OCI-LY7 (cell line): ENCODE measurements around the gene ABCC3. TPM values are rescaled to one million over a fixed set of nuclear protein-coding genes. Genes with fewer than 3 reads are reported as not detected.

Experiments
- BruUV-seq: library from RNA; stranded (reverse); fragments of 400-500 nt; replicated peaks from 2 replicates; lab custom pipeline; 2021; lab: Mats Ljungman, UMichigan
- CTCF ChIA-PET: fragments of 300-600 bp; sonication (Branson Sonifier 250); formaldehyde crosslinking; loops from one replicate; lab custom pipeline; 2022; ENCODE audit warnings: antibody characterized with exemption; ENCODE audit not compliant: unreplicated experiment; lab: Charles Lee
- POLR2A ChIA-PET: fragments of 300-600 bp; sonication (Branson Sonifier 250); formaldehyde crosslinking; loops from one replicate; lab custom pipeline; 2022; ENCODE audit warnings: antibody characterized with exemption; lab: Charles Lee
- DNase-seq: peaks from one replicate; pipeline ENCODE4 v3.0.0-alpha.2; 2015; ENCODE audit warnings: low spot score
- H2AFZ ChIP-seq: fragments of 200-600 bp; sonication (generic), shearing (Covaris generic); 2 replicates; pipeline ENCODE4 v1.6.1; 2014; ENCODE audit warnings: mild to moderate bottlenecking, antibody characterized with exemption, low read length, moderate library complexity
- H3K27ac ChIP-seq: fragments of 200-600 bp; sonication (generic); 2 replicates; pipeline ENCODE4 v1.5.1; 2014; ENCODE audit warnings: mixed run types, low read depth, mild to moderate bottlenecking, moderate library complexity, low read length, inconsistent platforms; ENCODE audit not compliant: poor library complexity, severe bottlenecking
- H3K36me3 ChIP-seq: fragments of 200-600 bp; sonication (generic); 2 replicates; pipeline ENCODE4 v1.6.1; 2014; ENCODE audit warnings: mild to moderate bottlenecking, antibody characterized with exemption, low read length, moderate library complexity, mixed read lengths; ENCODE audit not compliant: insufficient read depth
- H3K4me1 ChIP-seq: fragments of 200-600 bp; sonication (generic); 2 replicates; pipeline ENCODE4 v1.5.1; 2014; ENCODE audit warnings: mild to moderate bottlenecking, low read length; ENCODE audit not compliant: insufficient read depth, poor library complexity, severe bottlenecking
- H3K4me2 ChIP-seq: fragments of 200-600 bp; sonication (generic); 2 replicates; pipeline ENCODE4 v1.6.1; 2014; ENCODE audit warnings: mild to moderate bottlenecking, low read length
- H3K4me3 ChIP-seq: fragments of 200-600 bp; sonication (generic); 2 replicates; pipeline ENCODE4 v1.5.1; 2014; ENCODE audit warnings: mild to moderate bottlenecking, low read depth, low read length; ENCODE audit not compliant: poor library complexity, severe bottlenecking
- H3K79me2 ChIP-seq: fragments of 200-600 bp; sonication (generic); 2 replicates; pipeline ENCODE4 v1.6.1; 2016; ENCODE audit warnings: low read depth, mild to moderate bottlenecking, low read length, moderate library complexity, mixed read lengths; ENCODE audit not compliant: insufficient read depth
- H3K9me2 ChIP-seq: fragments of 200-600 bp; sonication (generic); 2 replicates; pipeline ENCODE4 v1.6.1; 2016; ENCODE audit warnings: mild to moderate bottlenecking, low read length, mixed read lengths; ENCODE audit not compliant: insufficient read depth
- H3K9me3 ChIP-seq: fragments of 200-600 bp; sonication (generic); 2 replicates; pipeline ENCODE4 v1.6.1; 2014; ENCODE audit warnings: mild to moderate bottlenecking, mixed run types, low read length, mixed read lengths
- H4K20me1 ChIP-seq: fragments of 200-600 bp; sonication (generic); 2 replicates; pipeline ENCODE4 v1.6.1; 2014; ENCODE audit warnings: mild to moderate bottlenecking, antibody characterized with exemption, low read length, moderate library complexity, mixed read lengths; ENCODE audit not compliant: insufficient read depth
- EZH2phosphoT487 ChIP-seq: fragments of 200-600 bp; sonication (generic); IDR thresholded peaks from 2 replicates; pipeline ENCODE4 v1.6.1; 2018; ENCODE audit warnings: low read depth, borderline replicate concordance, mild to moderate bottlenecking, mixed run types, antibody characterized with exemption, low read length, moderate library complexity, mixed read lengths
- intact Hi-C: fragments of 100-400 bp; cut with micrococcal nuclease; formaldehyde crosslinking; loops from one replicate; pipeline ENCODE4 v1.10.0; 2022; ENCODE audit not compliant: unreplicated experiment
- total RNA-seq, 2 experiments: library from RNA; depleted of rRNA in 1 of 2; stranded (reverse); fragments of >200 nt in 1 of 2; shearing (Covaris generic) in 1 of 2; gene quantifications; 2 replicates each; pipeline ENCODE4 v1.2.3, GENCODE V29; 2014 to 2022
- TF ChIP-seq, protein P1 (sequence below): fragments of 200-600 bp; sonication (generic); conservative IDR thresholded peaks from 2 replicates; pipeline ENCODE4 v1.5.1; 2014; ENCODE audit warnings: mild to moderate bottlenecking, antibody characterized with exemption, low read length, moderate library complexity, mixed read lengths

Gene ABCC3
- total RNA-seq, 2 experiments from 2014 or later, result not detected

DNA sequence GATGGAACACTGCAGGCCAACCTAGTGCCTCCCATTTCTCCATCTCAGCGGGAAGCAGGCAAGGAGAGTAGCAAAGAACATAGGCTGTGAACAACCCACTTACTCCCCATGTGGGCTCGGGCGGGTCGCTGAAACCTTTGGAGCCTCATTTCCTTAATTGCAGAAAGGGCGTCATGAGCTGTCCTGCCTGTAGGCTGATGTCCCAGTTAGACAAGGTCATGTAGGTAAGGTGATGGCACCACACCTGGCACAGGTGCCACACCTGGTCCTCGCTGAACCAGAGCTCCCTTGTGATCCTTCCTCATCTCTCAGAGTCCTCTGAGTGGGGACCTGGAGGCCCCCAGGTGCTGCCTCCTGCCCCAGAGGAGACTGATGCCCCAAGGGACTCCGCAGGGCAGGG is 22.9 kb downstream of the ABCC3 start:
- TF ChIP-seq EZH2phosphoT487, result no peak
- TF ChIP-seq, protein P1, sequence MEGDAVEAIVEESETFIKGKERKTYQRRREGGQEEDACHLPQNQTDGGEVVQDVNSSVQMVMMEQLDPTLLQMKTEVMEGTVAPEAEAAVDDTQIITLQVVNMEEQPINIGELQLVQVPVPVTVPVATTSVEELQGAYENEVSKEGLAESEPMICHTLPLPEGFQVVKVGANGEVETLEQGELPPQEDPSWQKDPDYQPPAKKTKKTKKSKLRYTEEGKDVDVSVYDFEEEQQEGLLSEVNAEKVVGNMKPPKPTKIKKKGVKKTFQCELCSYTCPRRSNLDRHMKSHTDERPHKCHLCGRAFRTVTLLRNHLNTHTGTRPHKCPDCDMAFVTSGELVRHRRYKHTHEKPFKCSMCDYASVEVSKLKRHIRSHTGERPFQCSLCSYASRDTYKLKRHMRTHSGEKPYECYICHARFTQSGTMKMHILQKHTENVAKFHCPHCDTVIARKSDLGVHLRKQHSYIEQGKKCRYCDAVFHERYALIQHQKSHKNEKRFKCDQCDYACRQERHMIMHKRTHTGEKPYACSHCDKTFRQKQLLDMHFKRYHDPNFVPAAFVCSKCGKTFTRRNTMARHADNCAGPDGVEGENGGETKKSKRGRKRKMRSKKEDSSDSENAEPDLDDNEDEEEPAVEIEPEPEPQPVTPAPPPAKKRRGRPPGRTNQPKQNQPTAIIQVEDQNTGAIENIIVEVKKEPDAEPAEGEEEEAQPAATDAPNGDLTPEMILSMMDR, result no peak
- Histone ChIP-seq H3K9me3 (no peaks in the 10 kb centered on the region), H3K4me1 (peaks cover 8% of the 10 kb centered on the region), H3K4me2 (no peak overlapping the region), H2AFZ (no peak overlapping the region), H3K4me3 (no peak overlapping the region), H4K20me1 (no peaks in the 10 kb centered on the region), H3K27ac (no peak overlapping the region), H3K36me3 (no peaks in the 10 kb centered on the region), H3K79me2 (no peaks in the 10 kb centered on the region), H3K9me2 (no peaks in the 10 kb centered on the region)
- intact Hi-C loops, result no loop called here
- BruUV-seq, result no TSS peak
- DNase-seq, result no peak
- CTCF ChIA-PET, result no interaction called here
- POLR2A ChIA-PET, result no interaction called here

GRCh38 chr17:50658616-50659015 is 23.9 kb downstream of the ABCC3 start:
- Histone ChIP-seq H3K36me3 (no peaks in the 10 kb centered on the region), H3K79me2 (no peaks in the 10 kb centered on the region), H2AFZ (no peak overlapping the region), H3K4me1 (peaks cover 8% of the 10 kb centered on the region), H3K9me3 (no peaks in the 10 kb centered on the region), H3K27ac (no peak overlapping the region), H3K4me2 (no peak overlapping the region), H4K20me1 (no peaks in the 10 kb centered on the region), H3K9me2 (no peaks in the 10 kb centered on the region), H3K4me3 (no peak overlapping the region)
- TF ChIP-seq, protein P1, result no peak
- TF ChIP-seq EZH2phosphoT487, result no peak
- no peak for DNase-seq
- no TSS peak for BruUV-seq
- intact Hi-C loops, result no loop called here
- CTCF ChIA-PET, result no interaction called here
- POLR2A ChIA-PET, result no interaction called here

GRCh38 chr17:50659179-50659578 is 24.5 kb downstream of the ABCC3 start:
- Histone ChIP-seq H3K36me3 (no peaks in the 10 kb centered on the region), H3K4me1 (peaks cover 8% of the 10 kb centered on the region), H3K27ac (no peak overlapping the region), H2AFZ (no peak overlapping the region), H3K79me2 (no peaks in the 10 kb centered on the region), H4K20me1 (no peaks in the 10 kb centered on the region), H3K4me3 (no peak overlapping the region), H3K4me2 (no peak overlapping the region), H3K9me3 (no peaks in the 10 kb centered on the region), H3K9me2 (no peaks in the 10 kb centered on the region)
- intact Hi-C loops, result no loop called here
- no TSS peak for BruUV-seq
- DNase-seq, result no peak
- CTCF ChIA-PET, result interaction anchor here (0.5 kb wide), 1 partner anchor 12 kb away, joined by 5 read pairs; no protein-coding TSS in a partner anchor
- POLR2A ChIA-PET, result no interaction called here
- TF ChIP-seq, protein P1, result no peak
- TF ChIP-seq EZH2phosphoT487, result no peak
